IMR-90 (cell line): ENCODE data around the gene ACSF2. TPM values are rescaled to one million over a fixed set of nuclear protein-coding genes. Genes with fewer than 3 reads are reported as not detected.

ENCODE experiments used
- ATAC-seq: fragments of 200-7000 bp; cut with Tn5 transposase; 2 replicates; pipeline ENCODE4 v1.9.1; 2020; ENCODE audit warnings: low read depth, mild to moderate bottlenecking, moderate library complexity
- BruUV-seq: library from RNA; stranded (reverse); fragments of 400-500 nt; replicated peaks from 2 replicates; lab custom pipeline; 2021; lab: Mats Ljungman, UMichigan
- CTCF ChIA-PET: fragments of 300-600 bp; formaldehyde crosslinking; extraction: SDS; loops from one replicate; lab custom pipeline; 2021; ENCODE audit warnings: antibody characterized with exemption; lab: Yijun Ruan, JAX
- POLR2A ChIA-PET: fragments of 300-600 bp; sonication (Branson Sonifier 250); formaldehyde crosslinking; loops from one replicate; lab custom pipeline; 2022; ENCODE audit warnings: antibody characterized with exemption; ENCODE audit not compliant: unreplicated experiment; lab: Charles Lee
- DNase-seq: peaks from one replicate; pipeline ENCODE4 v3.0.0; 2013
- H2AFZ ChIP-seq: replicated peaks from 2 replicates; pipeline ENCODE3; 2013; ENCODE audit warnings: low read length, mild to moderate bottlenecking; ENCODE audit not compliant: poor library complexity
- H2AK5ac ChIP-seq: 2 replicates; pipeline ENCODE4 v1.6.1; 2013; ENCODE audit warnings: low read depth, low read length, inconsistent platforms
- H2AK9ac ChIP-seq: replicated peaks from 2 replicates; pipeline ENCODE3; 2013; ENCODE audit warnings: mild to moderate bottlenecking, low read depth, low read length, moderate library complexity; ENCODE audit not compliant: poor library complexity
- H2BK120ac ChIP-seq: 2 replicates; pipeline ENCODE4 v1.6.1; 2013; ENCODE audit warnings: low read depth, low read length, inconsistent platforms
- H2BK15ac ChIP-seq: 3 replicates; pipeline ENCODE4 v1.6.1; 2013; ENCODE audit warnings: low read depth, low read length, inconsistent platforms
- H2BK20ac ChIP-seq: 2 replicates; pipeline ENCODE4 v1.6.1; 2013; ENCODE audit warnings: low read depth, mild to moderate bottlenecking, inconsistent platforms, low read length, moderate library complexity
- H2BK5ac ChIP-seq: 2 replicates; pipeline ENCODE4 v1.6.1; 2013; ENCODE audit warnings: mild to moderate bottlenecking, low read depth, low read length, inconsistent platforms; ENCODE audit not compliant: poor library complexity, severe bottlenecking
- H3K14ac ChIP-seq: replicated peaks from 2 replicates; pipeline ENCODE4 v1.6.1; 2013; ENCODE audit warnings: low read depth, low read length, inconsistent platforms
- H3K18ac ChIP-seq: 2 replicates; pipeline ENCODE4 v1.6.1; 2013; ENCODE audit warnings: low read depth, low read length, control low read depth
- H3K23ac ChIP-seq: 2 replicates; pipeline ENCODE4 v1.6.1; 2013; ENCODE audit warnings: low read depth, low read length, inconsistent platforms
- H3K27ac ChIP-seq: 2 replicates; pipeline ENCODE4 v1.5.1; 2013; ENCODE audit warnings: mild to moderate bottlenecking, control low read depth, low read length; ENCODE audit not compliant: insufficient read depth
- H3K27me3 ChIP-seq: 2 replicates; pipeline ENCODE4 v1.6.1; 2013; ENCODE audit warnings: low read length; ENCODE audit not compliant: control insufficient read depth, insufficient read depth
- H3K36me3 ChIP-seq: 2 replicates; pipeline ENCODE4 v1.6.1; 2013; ENCODE audit warnings: low read length, mixed read lengths; ENCODE audit not compliant: control insufficient read depth, insufficient read depth
- H3K4ac ChIP-seq: 2 replicates; pipeline ENCODE4 v1.6.1; 2013; ENCODE audit warnings: low read depth, low read length, inconsistent platforms
- H3K4me1 ChIP-seq: 2 replicates; pipeline ENCODE4 v1.6.1; 2013; ENCODE audit warnings: low read length, mixed read lengths; ENCODE audit not compliant: control insufficient read depth, insufficient read depth
- H3K4me2 ChIP-seq: 2 replicates; pipeline ENCODE4 v1.6.1; 2013; ENCODE audit warnings: low read depth, mild to moderate bottlenecking, control low read depth, low read length, moderate library complexity
- H3K4me3 ChIP-seq: 2 replicates; pipeline ENCODE4 v1.5.1; 2013; ENCODE audit warnings: low read depth, mild to moderate bottlenecking, control low read depth, low read length, moderate library complexity; ENCODE audit not compliant: insufficient read depth
- H3K56ac ChIP-seq: 2 replicates; pipeline ENCODE4 v1.6.1; 2013; ENCODE audit warnings: low read length, inconsistent platforms; ENCODE audit not compliant: insufficient read depth; ENCODE audit errors: extremely low read depth
- H3K79me1 ChIP-seq, 2 experiments: 2 replicates each; pipeline ENCODE4 v1.6.1; 2013; ENCODE audit warnings: low read length in 2 of 2, inconsistent platforms in 1 of 2, low read depth in 1 of 2
- H3K9ac ChIP-seq: 2 replicates; pipeline ENCODE4 v1.6.1; 2013; ENCODE audit warnings: low read depth, low read length, control low read depth
- H3K9me1 ChIP-seq: 2 replicates; pipeline ENCODE4 v1.6.1; 2013; ENCODE audit warnings: low read length, inconsistent platforms; ENCODE audit not compliant: insufficient read depth
- H3K9me3 ChIP-seq: 2 replicates; pipeline ENCODE4 v1.6.1; 2013; ENCODE audit warnings: low read length; ENCODE audit not compliant: control insufficient read depth, insufficient read depth
- H4K20me1 ChIP-seq: 2 replicates; pipeline ENCODE4 v1.6.1; 2013; ENCODE audit warnings: low read length, inconsistent platforms; ENCODE audit not compliant: insufficient read depth
- H4K5ac ChIP-seq: 2 replicates; pipeline ENCODE4 v1.6.1; 2013; ENCODE audit warnings: mild to moderate bottlenecking, low read depth, low read length, control low read depth
- H4K8ac ChIP-seq, 2 experiments: 2 replicates each; pipeline ENCODE4 v1.6.1; 2013; ENCODE audit warnings: low read depth in 2 of 2, low read length in 2 of 2, control low read depth in 1 of 2, inconsistent platforms in 1 of 2
- H4K91ac ChIP-seq: 2 replicates; pipeline ENCODE4 v1.6.1; 2013; ENCODE audit warnings: low read depth, low read length, inconsistent platforms; ENCODE audit not compliant: insufficient read depth
- CHD1 ChIP-seq: IDR thresholded peaks from 2 replicates; pipeline ENCODE4 v1.6.1; 2012; ENCODE audit warnings: low read depth, low read length, improper control_type of control experiment
- ELK1 ChIP-seq: fragments of 150-350 bp; IDR thresholded peaks from 2 replicates; pipeline ENCODE4 v1.6.1; 2016; ENCODE audit warnings: low read depth, mild to moderate bottlenecking, low read length, moderate library complexity, borderline replicate concordance
- RCOR1 ChIP-seq: IDR thresholded peaks from 2 replicates; pipeline ENCODE4 v1.6.1; 2012; ENCODE audit warnings: mild to moderate bottlenecking, low read length, improper control_type of control experiment; ENCODE audit not compliant: insufficient replicate concordance
- USF2 ChIP-seq: fragments of 150-350 bp; IDR thresholded peaks from 2 replicates; pipeline ENCODE4 v1.6.1; 2017; ENCODE audit warnings: mild to moderate bottlenecking, antibody characterized with exemption, low read length, low read depth
- WGBS, 2 experiments: methylation state at CpG; one replicate each; pipeline versions ENCODE4 v1.1.5 to v1.1.7; 2013; ENCODE audit warnings: missing lambda C conversion rate in 2 of 2; ENCODE audit not compliant: insufficient read length in 1 of 2; ENCODE audit errors: extremely low coverage in 2 of 2; 5-methylcytosine and 5-hydroxymethylcytosine counted together
- dilution Hi-C: fragments of 300-500 bp; cut with HindIII; formaldehyde crosslinking; loops from one replicate; pipeline ENCODE4 v1.14.3; 2018; ENCODE audit warnings: low sequenced_read_pairs; ENCODE audit not compliant: unreplicated experiment
- in situ Hi-C: fragments of 300-500 bp; cut with MboI; formaldehyde crosslinking; loops from 3 replicates; pipeline ENCODE4 v1.14.3; 2019; ENCODE audit warnings: low sequenced_read_pairs, inconsistent platforms, mixed read lengths
- intact Hi-C: fragments of 100-400 bp; cut with micrococcal nuclease; formaldehyde crosslinking; loops from 2 replicates; pipeline ENCODE4 v1.10.0; 2022
- polyA plus RNA-seq, 3 experiments: library from polyadenylated mRNA; depleted of rRNA; stranded (reverse); fragments of >200 nt; gene quantifications; 2 replicates each; pipeline ENCODE4 v1.2.3, GENCODE V29; 2012; ENCODE audit warnings: low replicate concordance in 1 of 3
- total RNA-seq: library from RNA; depleted of rRNA; stranded (reverse); fragments of >200 nt; gene quantifications from 2 replicates; pipeline ENCODE4 v1.2.3, GENCODE V29; 2012

Gene ACSF2
- total and polyA plus RNA-seq, 2 of the 4 experiments (the other 2 are of a cell fraction) = 18.5 to 27.2 TPM

- no peak overlapping the region for H3K4me2 ChIP-seq
- no peak overlapping the region for H2AK5ac ChIP-seq
- H2BK15ac ChIP-seq = no peak overlapping the region
- H2BK5ac ChIP-seq = no peak overlapping the region
- peaks cover 11% of the 10 kb centered on the region; the same call in 1 of the 2 replicates for H4K20me1 ChIP-seq
- no peak overlapping the region for H3K56ac ChIP-seq
- intact Hi-C loops = no loop called here
- H3K18ac ChIP-seq = no peak overlapping the region
- TF ChIP-seq ELK1 = no peak
- no peak for TF ChIP-seq USF2
- no peak for TF ChIP-seq RCOR1
- TF ChIP-seq CHD1 = no peak
- no peak for ATAC-seq
- dilution Hi-C loops = no loop called here
- no peak overlapping the region for H4K91ac ChIP-seq
- no peak overlapping the region for H2BK20ac ChIP-seq
- H3K4me3 ChIP-seq = no peak overlapping the region
- H3K23ac ChIP-seq = no peak overlapping the region
- H3K79me1 ChIP-seq = peaks cover 0 to 16% of the 10 kb centered on the region in 2 experiments; a peak in 2 of 4 replicates
- no peaks in the 10 kb centered on the region for H3K27me3 ChIP-seq
- H3K27ac ChIP-seq = no peak overlapping the region
- no peak for DNase-seq
- H3K4ac ChIP-seq = no peak overlapping the region
- H4K5ac ChIP-seq = no peak overlapping the region
- H2AFZ ChIP-seq = no peak overlapping the region
- 0 out of 2 replicates have a peak, but pooled peaks cover 3% of the 10 kb centered on the region for H3K9me1 ChIP-seq
- BruUV-seq = no TSS peak
- ChIA-PET CTCF (no interaction called here), POLR2A (no interaction called here)
- 0 out of 2 replicates have a peak, but pooled peaks cover 1% of the 10 kb centered on the region for H3K36me3 ChIP-seq
- in situ Hi-C loops = no loop called here
- no peak overlapping the region for H3K14ac ChIP-seq
- no CpG with 5 or more reads among the region's 2 CpGs for WGBS, 2 experiments
- no peak overlapping the region for H2BK120ac ChIP-seq
- H3K9ac ChIP-seq = no peak overlapping the region
- H3K9me3 ChIP-seq = no peaks in the 10 kb centered on the region
- no peak overlapping the region for H2AK9ac ChIP-seq
- H3K4me1 ChIP-seq = 0 out of 2 replicates have a peak, but pooled peaks cover 2% of the 10 kb centered on the region
- H4K8ac ChIP-seq = no peak overlapping the region
Observed at GRCh38 chr17:50448643-50449042, 22.6 kb downstream of the ACSF2 start.
